Measurements from ENCODE around the gene OGDHL. TPM values are rescaled to one million over a fixed set of nuclear protein-coding genes. Genes with fewer than 3 reads are reported as not detected.

Gene OGDHL
- total and polyA plus RNA-seq, 2 of the 13 experiments (the other 11 are each of a cell fraction or from before 2014, with no cell fraction given) = 3.0 to 9.8 TPM

DNA sequence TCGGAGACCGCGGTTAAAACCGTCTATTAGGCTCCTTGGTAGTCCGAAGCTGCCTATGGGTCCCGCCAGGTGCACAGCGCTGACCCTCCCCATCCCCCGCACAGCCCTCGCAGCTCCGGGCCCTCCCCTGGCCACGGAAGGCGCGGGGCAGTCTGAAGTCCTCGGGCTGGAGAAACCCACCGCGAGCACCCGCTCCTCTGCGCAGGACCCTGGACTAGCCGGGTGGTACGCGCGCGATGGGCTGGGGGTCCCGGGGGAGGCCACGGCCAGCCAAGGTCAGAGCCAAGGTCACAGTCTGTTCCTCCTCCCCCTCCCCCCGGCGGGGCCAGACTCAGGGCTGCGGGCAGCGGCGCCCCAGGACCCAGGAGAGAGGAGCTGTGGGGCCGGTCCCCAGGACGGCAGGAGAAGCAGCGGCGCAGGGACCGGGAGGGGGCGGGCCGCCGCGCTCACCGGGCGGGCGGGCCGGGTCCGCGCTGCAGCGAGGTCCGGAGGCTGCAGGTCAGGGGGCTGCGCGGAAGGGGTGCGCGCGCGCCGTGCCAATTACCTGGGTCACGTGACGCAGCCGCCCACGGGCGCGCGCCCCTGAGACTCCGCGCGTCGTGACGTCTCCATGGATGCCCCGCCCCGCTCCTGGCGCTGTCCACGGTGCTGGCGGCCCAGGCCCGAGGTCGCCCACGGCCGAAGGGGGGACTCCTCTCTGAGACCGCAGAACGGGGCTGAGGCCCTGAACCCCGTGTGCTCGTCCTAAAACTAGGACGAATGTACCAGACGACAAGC lies at the start of gene OGDHL (continued):
- peak; percentile 98 for TF ChIP-seq KLF11 (CRISPR knock-in tag; IDR thresholded peaks at IDR 0.05)
- no peak for TF ChIP-seq SIN3B (IDR thresholded peaks at IDR 0.05; ENCODE audit: low read length)
- TF ChIP-seq, protein P1, sequence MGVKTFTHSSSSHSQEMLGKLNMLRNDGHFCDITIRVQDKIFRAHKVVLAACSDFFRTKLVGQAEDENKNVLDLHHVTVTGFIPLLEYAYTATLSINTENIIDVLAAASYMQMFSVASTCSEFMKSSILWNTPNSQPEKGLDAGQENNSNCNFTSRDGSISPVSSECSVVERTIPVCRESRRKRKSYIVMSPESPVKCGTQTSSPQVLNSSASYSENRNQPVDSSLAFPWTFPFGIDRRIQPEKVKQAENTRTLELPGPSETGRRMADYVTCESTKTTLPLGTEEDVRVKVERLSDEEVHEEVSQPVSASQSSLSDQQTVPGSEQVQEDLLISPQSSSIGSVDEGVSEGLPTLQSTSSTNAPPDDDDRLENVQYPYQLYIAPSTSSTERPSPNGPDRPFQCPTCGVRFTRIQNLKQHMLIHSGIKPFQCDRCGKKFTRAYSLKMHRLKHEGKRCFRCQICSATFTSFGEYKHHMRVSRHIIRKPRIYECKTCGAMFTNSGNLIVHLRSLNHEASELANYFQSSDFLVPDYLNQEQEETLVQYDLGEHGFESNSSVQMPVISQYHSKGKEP (CRISPR knock-in tag; IDR thresholded peaks at IDR 0.05) = peak; percentile 99
- peak; percentile 88 for TF ChIP-seq ZNF781 (CRISPR knock-in tag; IDR thresholded peaks at IDR 0.05; ENCODE audit: borderline replicate concordance, not compliant biosample characterization)
- peak; percentile 77; the same call in 1 of the 2 replicates for TF ChIP-seq HDAC1 (CRISPR knock-in tag; IDR thresholded peaks at IDR 0.05)
- TF ChIP-seq HNF4A (CRISPR knock-in tag; IDR thresholded peaks at IDR 0.05) = no peak
- TF ChIP-seq, protein P2, sequence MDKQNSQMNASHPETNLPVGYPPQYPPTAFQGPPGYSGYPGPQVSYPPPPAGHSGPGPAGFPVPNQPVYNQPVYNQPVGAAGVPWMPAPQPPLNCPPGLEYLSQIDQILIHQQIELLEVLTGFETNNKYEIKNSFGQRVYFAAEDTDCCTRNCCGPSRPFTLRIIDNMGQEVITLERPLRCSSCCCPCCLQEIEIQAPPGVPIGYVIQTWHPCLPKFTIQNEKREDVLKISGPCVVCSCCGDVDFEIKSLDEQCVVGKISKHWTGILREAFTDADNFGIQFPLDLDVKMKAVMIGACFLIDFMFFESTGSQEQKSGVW (CRISPR knock-in tag; IDR thresholded peaks at IDR 0.05; ENCODE audit: borderline replicate concordance) = no peak
- TF ChIP-seq ZFP37 (CRISPR knock-in tag; IDR thresholded peaks at IDR 0.05; ENCODE audit: borderline replicate concordance) = peak; percentile 96
- TF ChIP-seq HOXA3 (CRISPR knock-in tag; IDR thresholded peaks at IDR 0.05) = peak; percentile 93
- TF ChIP-seq, protein P3, sequence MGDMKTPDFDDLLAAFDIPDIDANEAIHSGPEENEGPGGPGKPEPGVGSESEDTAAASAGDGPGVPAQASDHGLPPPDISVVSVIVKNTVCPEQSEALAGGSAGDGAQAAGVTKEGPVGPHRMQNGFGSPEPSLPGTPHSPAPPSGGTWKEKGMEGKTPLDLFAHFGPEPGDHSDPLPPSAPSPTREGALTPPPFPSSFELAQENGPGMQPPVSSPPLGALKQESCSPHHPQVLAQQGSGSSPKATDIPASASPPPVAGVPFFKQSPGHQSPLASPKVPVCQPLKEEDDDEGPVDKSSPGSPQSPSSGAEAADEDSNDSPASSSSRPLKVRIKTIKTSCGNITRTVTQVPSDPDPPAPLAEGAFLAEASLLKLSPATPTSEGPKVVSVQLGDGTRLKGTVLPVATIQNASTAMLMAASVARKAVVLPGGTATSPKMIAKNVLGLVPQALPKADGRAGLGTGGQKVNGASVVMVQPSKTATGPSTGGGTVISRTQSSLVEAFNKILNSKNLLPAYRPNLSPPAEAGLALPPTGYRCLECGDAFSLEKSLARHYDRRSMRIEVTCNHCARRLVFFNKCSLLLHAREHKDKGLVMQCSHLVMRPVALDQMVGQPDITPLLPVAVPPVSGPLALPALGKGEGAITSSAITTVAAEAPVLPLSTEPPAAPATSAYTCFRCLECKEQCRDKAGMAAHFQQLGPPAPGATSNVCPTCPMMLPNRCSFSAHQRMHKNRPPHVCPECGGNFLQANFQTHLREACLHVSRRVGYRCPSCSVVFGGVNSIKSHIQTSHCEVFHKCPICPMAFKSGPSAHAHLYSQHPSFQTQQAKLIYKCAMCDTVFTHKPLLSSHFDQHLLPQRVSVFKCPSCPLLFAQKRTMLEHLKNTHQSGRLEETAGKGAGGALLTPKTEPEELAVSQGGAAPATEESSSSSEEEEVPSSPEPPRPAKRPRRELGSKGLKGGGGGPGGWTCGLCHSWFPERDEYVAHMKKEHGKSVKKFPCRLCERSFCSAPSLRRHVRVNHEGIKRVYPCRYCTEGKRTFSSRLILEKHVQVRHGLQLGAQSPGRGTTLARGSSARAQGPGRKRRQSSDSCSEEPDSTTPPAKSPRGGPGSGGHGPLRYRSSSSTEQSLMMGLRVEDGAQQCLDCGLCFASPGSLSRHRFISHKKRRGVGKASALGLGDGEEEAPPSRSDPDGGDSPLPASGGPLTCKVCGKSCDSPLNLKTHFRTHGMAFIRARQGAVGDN (CRISPR knock-in tag; IDR thresholded peaks at IDR 0.05) = peak; percentile 72
- TF ChIP-seq ELF3 (CRISPR knock-in tag; IDR thresholded peaks at IDR 0.05) = peak; percentile 91
- peak; percentile 78 for TF ChIP-seq ZNF501 (CRISPR knock-in tag; IDR thresholded peaks at IDR 0.05)
- TF ChIP-seq, protein P4, sequence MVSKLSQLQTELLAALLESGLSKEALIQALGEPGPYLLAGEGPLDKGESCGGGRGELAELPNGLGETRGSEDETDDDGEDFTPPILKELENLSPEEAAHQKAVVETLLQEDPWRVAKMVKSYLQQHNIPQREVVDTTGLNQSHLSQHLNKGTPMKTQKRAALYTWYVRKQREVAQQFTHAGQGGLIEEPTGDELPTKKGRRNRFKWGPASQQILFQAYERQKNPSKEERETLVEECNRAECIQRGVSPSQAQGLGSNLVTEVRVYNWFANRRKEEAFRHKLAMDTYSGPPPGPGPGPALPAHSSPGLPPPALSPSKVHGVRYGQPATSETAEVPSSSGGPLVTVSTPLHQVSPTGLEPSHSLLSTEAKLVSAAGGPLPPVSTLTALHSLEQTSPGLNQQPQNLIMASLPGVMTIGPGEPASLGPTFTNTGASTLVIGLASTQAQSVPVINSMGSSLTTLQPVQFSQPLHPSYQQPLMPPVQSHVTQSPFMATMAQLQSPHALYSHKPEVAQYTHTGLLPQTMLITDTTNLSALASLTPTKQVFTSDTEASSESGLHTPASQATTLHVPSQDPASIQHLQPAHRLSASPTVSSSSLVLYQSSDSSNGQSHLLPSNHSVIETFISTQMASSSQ (IDR thresholded peaks at IDR 0.05; ENCODE audit: low read depth) = no peak
- TF ChIP-seq, protein P4 (CRISPR knock-in tag; IDR thresholded peaks at IDR 0.05; ENCODE audit: borderline replicate concordance) = no peak
- peak; percentile 68 for TF ChIP-seq GFI1 (CRISPR knock-in tag; IDR thresholded peaks at IDR 0.05; ENCODE audit: borderline replicate concordance)
- peak; percentile 98; the same call in 1 of the 2 replicates for TF ChIP-seq AHR (CRISPR knock-in tag; IDR thresholded peaks at IDR 0.05)
